ENCODE results near the gene QARS1. TPM values are rescaled to one million over a fixed set of nuclear protein-coding genes. Genes with fewer than 3 reads are reported as not detected.

The QARS1 gene
- total RNA-seq, 2 donors from 2014 or later, result 371 to 374 TPM

- peak; percentile 31 for TF ChIP-seq CTCF (IDR thresholded peaks at IDR 0.05)
- Histone ChIP-seq H3K27ac (peak within 1 kb of the TSS; percentile 96), H3K36me3 (no peaks in the 10 kb centered on the region), H3K4me3 (peak within 1 kb of the TSS; percentile 85), H3K27me3 (no peaks in the 10 kb centered on the region), H3K4me1 (peaks cover 17% of the 10 kb centered on the region), H3K9me3 (no peaks in the 10 kb centered on the region), H3K9ac (ENCODE audit: low read depth in 2 of 2, low read length in 2 of 2) (peak within 1 kb of the TSS; percentile 70 to 97)
- intact Hi-C loops (cut with DNase I), result loop anchor here (10.0 kb wide), 1 partner anchor 109 kb away; no protein-coding TSS in a partner anchor
- peak; percentile 99 for DNase-seq
Measured at GRCh38 chr3:49093853-49094767, 10.4 kb downstream of the QARS1 start, which contains the start of gene QRICH1. QRICH1 (minus strand) TSS chr3:49094071; CDS start chr3:49077017, 17,054 bp downstream.

- Histone ChIP-seq H3K27ac (peak overlapping the region; percentile 96), H3K27me3 (no peaks in the 10 kb centered on the region), H3K36me3 (no peaks in the 10 kb centered on the region), H3K9ac (ENCODE audit: low read depth in 2 of 2, low read length in 2 of 2) (peak overlapping the region; percentile 70 to 97), H3K4me3 (peak overlapping the region; percentile 85), H3K4me1 (peaks cover 17% of the 10 kb centered on the region), H3K9me3 (no peaks in the 10 kb centered on the region)
- intact Hi-C loops (cut with DNase I), result loop anchor here (10.0 kb wide), 1 partner anchor 108 kb away; no protein-coding TSS in a partner anchor
- peak; percentile 81 for DNase-seq
- no peak for TF ChIP-seq CTCF (IDR thresholded peaks at IDR 0.05)
Measured at GRCh38 chr3:49092938-49093852, 11.4 kb downstream of the QARS1 start.

DNA sequence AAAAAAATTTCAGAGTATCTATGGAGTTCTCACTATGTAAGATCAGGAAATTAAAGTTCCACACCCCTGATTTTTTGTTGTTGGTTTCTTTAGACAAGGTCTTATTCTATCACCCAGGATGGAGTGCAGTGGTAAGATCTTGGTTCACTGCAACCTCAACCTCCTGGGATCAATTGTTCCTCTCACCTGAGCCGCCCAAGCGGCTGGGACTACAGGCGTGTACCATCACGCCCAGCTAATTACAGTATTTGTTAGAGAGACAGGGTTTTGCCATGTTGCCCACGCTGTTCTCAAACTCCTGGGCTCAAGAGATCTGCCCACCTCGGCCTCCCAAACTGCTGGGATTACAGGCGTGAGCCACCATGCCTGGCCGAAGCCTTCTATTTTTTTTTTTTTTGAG lies 23.1 kb downstream of the QARS1 start:
- H3K27me3 ChIP-seq, result no peaks in the 10 kb centered on the region
- no peaks in the 10 kb centered on the region for H3K9me3 ChIP-seq
- no peak overlapping the region for H3K27ac ChIP-seq
- H3K4me3 ChIP-seq, result no peak overlapping the region
- no peaks in the 10 kb centered on the region for H3K4me1 ChIP-seq
- peaks cover 4% of the 10 kb centered on the region for H3K36me3 ChIP-seq
- no peak for TF ChIP-seq CTCF (IDR thresholded peaks at IDR 0.05)
- intact Hi-C loops (cut with DNase I), result no loop called here
- no peak for DNase-seq
- no peak overlapping the region for H3K9ac ChIP-seq (ENCODE audit: low read depth in 2 of 2, low read length in 2 of 2)

- H3K36me3 ChIP-seq, result peaks cover 4% of the 10 kb centered on the region
Measured at GRCh38 chr3:49079270-49079669, 25.3 kb downstream of the QARS1 start.

More at GRCh38 chr3:49079270-49079669, 25.3 kb downstream of the QARS1 start:
- H3K9me3 ChIP-seq, result no peaks in the 10 kb centered on the region
- no peaks in the 10 kb centered on the region for H3K4me1 ChIP-seq
- intact Hi-C loops (cut with DNase I), result no loop called here
- H3K27ac ChIP-seq, result no peak overlapping the region
- no peak overlapping the region for H3K4me3 ChIP-seq
- no peak for TF ChIP-seq CTCF (IDR thresholded peaks at IDR 0.05)
- H3K9ac ChIP-seq (ENCODE audit: low read depth in 2 of 2, low read length in 2 of 2), result no peak overlapping the region
- DNase-seq, result no peak
- no peaks in the 10 kb centered on the region for H3K27me3 ChIP-seq
